DMS153 (cell line): ENCODE data around the gene TTC3.

Experiments
- DNase-seq: peaks from one replicate; lab custom pipeline; 2025; lab: John Stamatoyannopoulos, UW

Gene TTC3

GRCh38 chr21:37062593-37062935, 10.5 kb upstream of the TTC3 start:
- no peak for DNase-seq

GRCh38 chr21:37063433-37063832, 9.6 kb upstream of the TTC3 start:
- no peak for DNase-seq

GRCh38 chr21:37064841-37065240, 8.2 kb upstream of the TTC3 start:
- DNase-seq: no peak

GRCh38 chr21:37065561-37066177, 7.4 kb upstream of the TTC3 start:
- no peak for DNase-seq

- no peak for DNase-seq
Observed at GRCh38 chr21:37071561-37072273, 1.3 kb upstream of the TTC3 start.

- DNase-seq: no peak
Observed at GRCh38 chr21:37072274-37072987, 623 bp upstream of the TTC3 start.

GRCh38 chr21:37073417-37074196, 553 bp downstream of the TTC3 start:
- DNase-seq: no peak

GRCh38 chr21:37074197-37074510, 1.1 kb downstream of the TTC3 start:
- no peak for DNase-seq

GRCh38 chr21:37074546-37074945, 1.5 kb downstream of the TTC3 start:
- DNase-seq: no peak

- no peak for DNase-seq
Observed at GRCh38 chr21:37075214-37075770, 2.2 kb downstream of the TTC3 start.

- DNase-seq: no peak
Observed at GRCh38 chr21:37076087-37076850, 3.2 kb downstream of the TTC3 start.

- DNase-seq: no peak
Observed at GRCh38 chr21:37077403-37077802, 4.3 kb downstream of the TTC3 start.

GRCh38 chr21:37079211-37079824, 6.3 kb downstream of the TTC3 start:
- no peak for DNase-seq

- no peak for DNase-seq
Observed at GRCh38 chr21:37082375-37082774, 9.3 kb downstream of the TTC3 start.

GRCh38 chr21:37082856-37083528, 9.9 kb downstream of the TTC3 start:
- DNase-seq: no peak

GRCh38 chr21:37085726-37086125, 12.7 kb downstream of the TTC3 start:
- DNase-seq: no peak

- DNase-seq: peak; percentile 16
Observed at GRCh38 chr21:37087188-37087587, 14.1 kb downstream of the TTC3 start.

GRCh38 chr21:37088186-37088735, 15.2 kb downstream of the TTC3 start:
- no peak for DNase-seq

GRCh38 chr21:37093977-37094376, 20.9 kb downstream of the TTC3 start:
- DNase-seq: no peak

- no peak for DNase-seq
Observed at GRCh38 chr21:37095821-37096220, 22.8 kb downstream of the TTC3 start.
